ENCODE data around the gene CYB5A.
"Not testable (repeated sequence)": the region's sequence is repeated elsewhere in the genome, so short reads cannot be mapped to it uniquely, and the experiment has no call there.

The CYB5A gene, protein sequence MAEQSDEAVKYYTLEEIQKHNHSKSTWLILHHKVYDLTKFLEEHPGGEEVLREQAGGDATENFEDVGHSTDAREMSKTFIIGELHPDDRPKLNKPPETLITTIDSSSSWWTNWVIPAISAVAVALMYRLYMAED

GRCh38 chr18:74291771-74292540, at the start of gene CYB5A:
TSS of gene CYB5A (minus strand) at chr18:74291963. CDS start at chr18:74291875, 88 bp downstream.
- DNase-seq (ENCODE audit: low read depth): peak; percentile 80

- DNase-seq (ENCODE audit: low read depth): no peak
These were observed 46.1 kb upstream of the CYB5A start for GRCh38 chr18:74337912-74338309.

DNA sequence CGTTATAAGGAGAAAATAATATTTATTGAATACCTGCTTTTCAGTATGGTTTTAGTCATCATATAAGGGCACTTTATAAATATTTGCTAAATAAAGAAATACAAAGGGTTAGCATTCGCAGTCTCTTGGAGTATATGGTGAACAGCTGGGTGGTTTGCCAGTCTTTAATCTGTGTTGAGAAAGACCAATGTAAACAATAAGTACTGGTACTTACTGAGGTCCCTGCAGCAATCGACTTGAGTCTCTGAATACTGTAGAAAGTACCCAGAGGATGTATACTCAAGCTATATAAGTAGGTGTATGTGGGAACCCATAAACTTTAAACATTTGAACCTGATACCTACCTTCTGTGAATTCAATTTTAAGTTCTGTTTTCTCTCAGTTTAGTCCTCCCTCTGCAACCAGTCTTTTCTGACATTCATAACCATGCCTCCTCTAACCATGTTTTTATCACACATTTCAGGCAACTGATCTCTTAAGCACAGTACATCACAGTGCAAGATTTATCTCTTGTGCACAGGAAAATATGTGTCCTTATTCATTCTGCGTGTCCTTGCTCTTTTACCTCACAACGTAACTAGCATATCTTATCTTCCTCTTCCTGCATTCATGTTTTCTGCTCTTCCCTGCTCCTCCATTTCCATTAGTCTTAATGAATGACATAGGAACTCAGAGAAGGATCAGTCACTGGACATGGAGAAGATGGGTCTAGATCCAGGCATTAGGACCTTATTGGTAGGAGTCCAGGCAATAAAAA, 45.6 kb upstream of the CYB5A start:
- no peak for DNase-seq (ENCODE audit: low read depth)

- DNase-seq (ENCODE audit: low read depth): no peak
These were observed 44.9 kb upstream of the CYB5A start for GRCh38 chr18:74336656-74337055.

DNA sequence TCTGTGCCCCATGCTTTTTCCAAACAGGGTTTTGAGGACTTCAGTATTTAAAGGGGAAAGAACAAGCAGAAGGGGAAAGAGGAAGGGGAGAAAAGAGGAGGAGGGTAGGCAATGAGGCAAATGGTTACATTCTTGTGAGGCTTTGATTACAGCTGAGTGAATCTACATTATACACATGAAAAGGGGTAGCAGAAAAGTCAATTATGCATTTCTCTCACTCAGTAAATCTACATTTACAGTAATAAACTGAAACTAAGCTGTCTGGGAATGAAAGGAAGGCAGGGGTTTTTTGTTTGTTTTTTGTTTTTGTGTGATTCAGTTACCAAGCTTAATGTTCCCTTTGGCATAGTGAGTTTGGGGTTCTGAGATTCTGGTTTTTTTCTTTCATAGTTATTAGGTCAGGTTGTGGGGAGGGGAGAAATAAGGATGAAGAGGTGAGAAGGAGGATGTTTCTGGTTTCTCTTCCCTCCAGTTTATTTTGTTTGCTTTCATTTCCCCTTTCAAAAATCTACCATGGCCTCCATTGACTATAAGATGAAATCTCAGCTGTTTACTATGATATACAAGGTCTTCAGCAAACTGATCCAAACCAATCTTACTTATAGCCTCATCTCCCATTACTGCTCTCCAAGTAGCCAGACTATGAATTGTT, 42.6 kb upstream of the CYB5A start:
- DNase-seq (ENCODE audit: low read depth): no peak

DNA sequence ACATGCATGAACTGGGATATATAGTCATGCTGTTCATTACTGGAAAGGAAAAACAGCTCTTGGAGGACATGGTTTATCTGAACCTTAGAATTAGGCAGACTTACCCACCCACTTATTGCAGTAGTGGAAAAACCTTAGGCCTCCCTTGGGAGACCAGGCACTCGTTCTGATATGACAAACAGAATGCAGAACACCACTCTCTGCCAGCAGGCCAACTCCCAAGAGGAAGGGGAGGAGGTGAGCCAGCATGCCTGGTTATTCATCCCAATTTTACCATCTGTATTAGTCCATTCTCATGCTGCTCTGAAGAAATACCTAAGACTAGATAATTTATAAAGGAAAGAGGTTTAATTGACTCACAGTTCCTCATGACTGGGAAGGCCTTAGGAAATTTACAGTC, 41.3 kb upstream of the CYB5A start:
- DNase-seq (ENCODE audit: low read depth): no peak

DNA sequence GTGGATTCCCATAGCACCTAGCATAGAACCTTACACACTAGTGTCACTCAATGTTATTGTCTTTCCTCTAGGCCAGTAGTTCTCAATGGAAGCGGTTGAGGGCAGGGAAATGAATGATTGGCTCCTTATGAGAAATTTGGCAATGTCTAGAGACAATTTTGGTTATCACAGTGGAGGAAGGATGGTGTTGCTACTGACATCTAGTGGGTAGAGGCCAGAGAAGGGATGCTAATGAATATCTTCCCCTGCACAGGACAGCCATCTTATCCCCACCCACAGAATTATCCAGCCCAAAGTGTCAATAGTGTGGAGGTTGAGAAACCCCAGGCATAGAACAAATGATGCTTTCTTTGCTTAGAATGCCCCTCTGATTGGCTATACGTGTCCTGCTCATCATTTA, 39.6 kb upstream of the CYB5A start:
- no peak for DNase-seq (ENCODE audit: low read depth)

- no peak for DNase-seq (ENCODE audit: low read depth)
These were observed 38.0 kb upstream of the CYB5A start for GRCh38 chr18:74329688-74330205.

DNA sequence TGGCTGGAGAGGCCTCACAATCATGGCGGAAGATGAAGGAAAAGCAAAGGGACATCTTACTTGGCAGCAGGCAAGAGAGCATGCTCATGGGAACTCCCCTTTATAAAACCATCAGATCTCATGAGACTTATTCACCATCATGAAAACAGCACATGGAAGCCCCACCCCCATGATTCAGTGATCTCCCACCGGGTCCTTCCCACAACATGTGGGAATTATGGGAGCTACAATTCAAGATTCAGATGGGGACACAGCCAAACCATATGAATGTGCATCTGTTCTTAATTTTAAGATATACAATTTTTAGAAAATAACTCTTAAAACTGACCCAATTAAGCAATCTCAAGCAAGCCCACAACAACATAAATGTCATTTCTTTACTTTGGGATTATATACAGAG, 36.4 kb upstream of the CYB5A start:
- DNase-seq (ENCODE audit: low read depth): no peak

GRCh38 chr18:74326791-74327190, 35.0 kb upstream of the CYB5A start:
- DNase-seq (ENCODE audit: low read depth): not testable (repeated sequence)

DNA sequence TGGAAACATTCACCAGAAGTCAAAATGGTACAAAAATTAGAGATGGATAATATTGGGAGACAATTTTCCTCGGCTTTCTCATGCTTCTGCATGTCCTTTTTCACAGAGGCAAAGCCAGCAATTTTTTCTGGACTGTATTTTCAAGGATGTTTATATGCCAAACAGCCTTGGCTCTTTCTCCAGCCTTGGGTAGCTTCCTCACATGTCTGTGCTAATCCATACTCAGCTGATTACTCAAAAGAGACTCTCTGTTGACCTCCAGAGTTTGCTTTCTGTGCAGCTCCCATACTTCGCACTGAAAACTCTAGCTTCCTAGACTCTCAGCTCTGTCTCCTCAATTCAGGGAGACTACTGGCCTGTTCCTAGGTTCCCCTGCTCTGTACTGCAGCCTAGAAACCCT, 34.5 kb upstream of the CYB5A start:
- DNase-seq (ENCODE audit: low read depth): no peak

DNA sequence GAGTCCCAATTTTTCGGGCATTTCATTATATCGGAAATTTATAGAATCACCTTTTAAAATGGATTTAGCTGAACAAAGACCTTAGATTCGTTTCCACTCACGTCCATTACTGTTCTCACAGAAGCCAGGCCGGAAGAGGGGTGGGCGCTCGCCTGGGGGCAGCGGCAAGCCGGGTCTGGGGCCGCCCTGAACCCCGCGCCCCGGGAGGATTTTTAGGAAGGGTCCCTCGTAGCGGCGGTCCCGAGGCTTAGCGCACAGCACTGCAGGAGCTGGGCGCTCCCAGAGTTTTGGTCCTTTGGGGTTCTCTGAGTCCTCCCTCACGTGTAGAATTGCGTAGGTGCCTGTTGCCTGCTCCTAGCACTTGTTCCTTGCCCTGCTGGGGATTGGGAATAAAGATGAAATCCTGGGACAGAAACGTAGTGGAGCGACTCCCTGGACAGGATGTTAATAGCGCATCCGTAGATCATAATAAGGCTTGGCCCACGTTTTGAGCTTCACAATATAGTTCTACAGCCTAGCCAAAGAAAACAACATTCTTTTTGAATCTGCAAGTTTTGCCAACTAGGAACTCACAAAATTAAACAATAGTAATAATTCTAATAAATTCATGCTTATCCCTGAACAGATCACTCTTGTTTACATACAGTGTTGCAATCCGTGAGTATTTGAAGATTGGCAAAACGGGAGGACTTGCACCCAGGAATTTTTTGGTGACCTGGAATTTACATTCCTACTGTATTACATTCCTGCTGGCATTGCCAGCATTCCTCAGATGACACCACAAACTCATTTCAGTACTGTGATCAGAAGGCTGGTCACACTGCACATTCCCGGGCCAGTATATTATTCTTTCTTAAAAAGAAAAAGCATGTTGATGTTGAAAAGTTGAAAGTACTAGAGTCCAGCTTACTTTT, 24.8 kb upstream of the CYB5A start:
- no peak for DNase-seq (ENCODE audit: low read depth)

DNA sequence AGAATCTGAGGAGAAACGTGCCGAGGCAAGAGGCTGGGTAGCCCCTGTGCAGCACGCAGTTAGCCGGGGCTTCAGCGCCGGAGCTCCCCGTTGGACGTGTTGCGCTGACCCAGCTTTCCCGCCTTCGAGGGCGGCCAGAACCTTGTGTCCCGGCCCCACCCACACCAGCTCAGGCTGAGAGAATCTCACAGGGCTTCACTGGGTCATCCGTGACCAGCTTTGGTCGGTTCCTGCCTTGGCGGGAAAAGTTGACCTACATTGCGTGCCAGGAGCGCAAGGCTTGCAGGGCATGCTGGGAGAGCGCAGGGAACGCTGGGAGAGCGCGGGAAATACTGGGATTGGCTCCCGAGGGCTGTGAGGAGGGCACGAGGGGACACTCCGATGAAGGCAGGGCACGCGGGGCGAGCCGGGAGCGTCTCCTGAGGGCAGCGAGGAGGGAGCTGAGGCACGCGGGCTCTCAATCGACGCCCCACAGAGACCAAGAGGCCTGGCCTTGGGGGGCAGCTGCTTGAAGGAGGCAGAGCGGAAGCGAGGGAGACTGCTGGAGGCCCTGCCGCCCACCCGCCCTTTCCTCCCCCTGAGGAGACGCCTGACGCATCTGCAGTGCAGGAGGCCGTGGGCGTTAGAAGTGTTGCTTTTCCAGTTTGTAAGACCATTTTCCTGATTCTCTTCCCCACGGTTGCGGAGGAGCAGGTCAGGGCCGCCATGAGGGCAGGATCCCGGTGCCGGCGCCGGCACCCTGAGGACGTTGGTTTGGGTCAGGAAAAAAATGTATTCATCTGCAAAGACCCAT, 23.9 kb upstream of the CYB5A start, which contains the start of gene C18orf63:
TSS of gene C18orf63 (plus strand) at position 376 of the 793 bp plus-strand sequence. CDS start 2,027 bp downstream, outside the sequence.
- DNase-seq (ENCODE audit: low read depth): no peak

DNA sequence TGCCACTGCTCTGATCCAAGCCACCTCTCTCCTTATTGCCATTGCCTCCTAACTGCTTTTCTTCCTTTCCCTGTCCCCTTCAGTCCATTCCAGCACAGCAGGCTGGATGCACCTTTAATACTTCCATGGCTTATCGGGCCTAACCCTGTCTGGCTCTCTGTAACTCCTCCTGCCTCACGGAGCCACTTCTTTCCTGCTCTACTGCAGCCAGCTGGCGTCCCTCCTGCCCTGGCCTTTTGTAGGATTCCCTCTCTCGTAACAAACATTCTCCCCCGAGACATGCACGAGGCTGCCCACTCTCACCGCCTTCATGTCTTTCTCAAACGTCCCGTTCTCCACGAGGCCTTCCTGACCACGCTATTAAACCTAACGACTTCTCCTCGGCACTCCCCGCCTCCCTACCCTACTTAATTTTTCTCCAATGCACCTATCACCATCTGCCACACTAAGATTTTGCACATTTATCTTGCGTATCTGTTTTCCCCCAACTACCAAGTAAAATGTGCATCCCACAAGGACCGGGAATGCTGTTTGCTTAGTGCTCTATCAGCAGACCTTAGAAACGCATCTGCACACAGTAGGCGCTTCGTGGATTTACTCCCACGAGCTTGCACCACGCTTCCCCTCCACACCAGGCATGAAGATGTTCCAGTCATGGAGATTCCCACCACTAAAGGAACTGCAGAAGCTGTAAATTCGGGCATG, 23.1 kb upstream of the CYB5A start:
- DNase-seq (ENCODE audit: low read depth): no peak

DNA sequence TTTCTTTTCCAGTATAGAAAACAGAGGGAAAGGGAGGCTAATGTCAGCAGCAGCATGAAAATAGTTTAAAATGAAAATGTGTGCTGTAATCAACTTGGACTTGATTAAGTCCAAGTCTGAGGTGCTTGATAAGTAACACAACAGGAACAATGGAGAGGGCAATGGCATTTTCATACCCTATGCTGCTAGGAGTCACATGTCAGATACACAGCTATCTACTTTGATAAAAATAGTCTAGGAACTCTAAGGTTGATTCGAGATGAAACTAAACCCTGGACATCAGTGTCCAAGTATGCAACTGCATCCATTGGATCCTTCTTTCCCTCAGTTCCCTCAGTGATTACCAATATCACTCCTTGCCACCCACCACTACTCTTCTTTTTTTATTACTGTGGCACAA, 19.2 kb upstream of the CYB5A start:
- DNase-seq (ENCODE audit: low read depth): no peak

DNA sequence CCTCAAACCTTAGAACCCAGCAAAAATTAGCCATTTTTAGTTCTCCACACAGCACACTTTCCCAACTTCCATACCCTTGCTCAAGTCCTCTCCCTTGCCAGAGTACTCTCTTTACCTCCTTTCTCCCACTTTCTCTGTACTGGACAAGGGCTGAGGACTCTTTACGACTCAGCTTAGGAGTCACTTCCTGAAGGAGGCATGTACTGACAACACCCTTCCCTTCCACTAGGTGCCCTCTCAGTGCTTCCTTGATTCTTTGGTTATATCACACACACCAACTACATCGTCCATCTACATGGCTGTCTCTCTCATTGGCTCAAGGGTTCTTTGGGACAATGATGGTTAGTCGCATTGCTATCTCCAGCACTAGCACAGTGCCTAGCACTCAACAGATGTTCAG, 18.6 kb upstream of the CYB5A start:
- no peak for DNase-seq (ENCODE audit: low read depth)

GRCh38 chr18:74303936-74304335, 12.2 kb upstream of the CYB5A start:
- DNase-seq (ENCODE audit: low read depth): no peak

DNA sequence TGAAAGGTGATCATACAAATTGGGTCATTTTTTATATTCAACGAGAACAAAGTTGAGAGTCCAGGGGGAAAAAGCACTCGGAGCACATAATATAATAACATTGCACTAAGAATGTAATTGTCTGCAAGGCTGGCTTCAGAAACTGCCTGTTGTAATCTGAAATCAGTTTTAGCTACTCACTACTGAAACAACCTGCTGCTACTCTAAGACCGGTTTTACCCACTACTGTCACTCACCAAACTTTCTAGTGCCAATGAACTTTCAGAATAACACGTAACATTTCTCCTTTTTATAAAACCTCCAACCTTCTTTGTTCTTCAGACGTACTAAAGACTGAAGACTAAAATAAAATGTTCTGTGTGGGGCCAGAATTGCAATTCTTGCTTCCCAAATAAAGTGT, 11.5 kb upstream of the CYB5A start:
- no peak for DNase-seq (ENCODE audit: low read depth)

DNA sequence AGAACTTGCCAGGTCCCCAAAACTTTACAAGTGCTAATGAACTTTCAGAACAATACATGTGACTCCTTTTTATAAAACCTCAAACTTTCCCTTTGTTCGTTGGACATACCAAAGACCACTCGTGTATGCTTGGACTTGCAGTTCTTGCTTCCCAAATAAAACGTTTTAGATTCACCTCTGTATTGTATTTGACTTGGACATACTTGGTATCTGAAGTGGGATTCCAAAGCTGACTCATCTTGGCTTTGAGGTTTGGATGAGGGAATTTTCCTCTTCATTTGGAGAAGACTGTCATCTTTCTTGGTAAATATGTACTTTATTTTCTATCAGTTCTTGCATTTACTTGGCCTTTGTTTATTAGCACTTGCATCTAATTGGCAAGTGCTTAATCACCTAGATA, 8.0 kb upstream of the CYB5A start:
- DNase-seq (ENCODE audit: low read depth): peak; percentile 13

- DNase-seq (ENCODE audit: low read depth): no peak
These were observed 7.4 kb upstream of the CYB5A start for GRCh38 chr18:74299162-74299561.
